EL (cell line): ENCODE data around the gene GPBAR1.

Experiments
- DNase-seq: peaks from one replicate; pipeline ENCODE4 v3.0.0-alpha.2; 2016

The GPBAR1 gene

GRCh38 chr2:218312267-218312756, 51.5 kb downstream of the GPBAR1 start:
- no peak for DNase-seq

- DNase-seq = no peak
Measured at GRCh38 chr2:218313356-218313755, 52.5 kb downstream of the GPBAR1 start.
